HepG2 (cell line): ENCODE data around the gene SPIN1.

Experiments
- FOSL2 ChIP-seq: sonication (generic); formaldehyde crosslinking; IDR thresholded peaks from 2 replicates; pipeline ENCODE4 v1.4.0; 2020; ENCODE audit warnings: missing genetic modification reagents
- PHF8 ChIP-seq: sonication (generic); formaldehyde crosslinking; IDR thresholded peaks from 2 replicates; pipeline ENCODE4 v1.5.0; 2020; ENCODE audit warnings: missing genetic modification reagents
- TF ChIP-seq, protein P1 (sequence below): sonication (generic); formaldehyde crosslinking; IDR thresholded peaks from 2 replicates; pipeline ENCODE4 v1.5.0; 2020; ENCODE audit warnings: mild to moderate bottlenecking, missing genetic modification reagents, moderate library complexity
- TF ChIP-seq, protein P2 (sequence below): sonication (generic); formaldehyde crosslinking; IDR thresholded peaks from 2 replicates; pipeline ENCODE4 v1.5.0; 2020; ENCODE audit warnings: missing genetic modification reagents

- no peak for TF ChIP-seq FOSL2
- TF ChIP-seq PHF8 (CRISPR knock-in tag) = no peak
- TF ChIP-seq, protein P1, sequence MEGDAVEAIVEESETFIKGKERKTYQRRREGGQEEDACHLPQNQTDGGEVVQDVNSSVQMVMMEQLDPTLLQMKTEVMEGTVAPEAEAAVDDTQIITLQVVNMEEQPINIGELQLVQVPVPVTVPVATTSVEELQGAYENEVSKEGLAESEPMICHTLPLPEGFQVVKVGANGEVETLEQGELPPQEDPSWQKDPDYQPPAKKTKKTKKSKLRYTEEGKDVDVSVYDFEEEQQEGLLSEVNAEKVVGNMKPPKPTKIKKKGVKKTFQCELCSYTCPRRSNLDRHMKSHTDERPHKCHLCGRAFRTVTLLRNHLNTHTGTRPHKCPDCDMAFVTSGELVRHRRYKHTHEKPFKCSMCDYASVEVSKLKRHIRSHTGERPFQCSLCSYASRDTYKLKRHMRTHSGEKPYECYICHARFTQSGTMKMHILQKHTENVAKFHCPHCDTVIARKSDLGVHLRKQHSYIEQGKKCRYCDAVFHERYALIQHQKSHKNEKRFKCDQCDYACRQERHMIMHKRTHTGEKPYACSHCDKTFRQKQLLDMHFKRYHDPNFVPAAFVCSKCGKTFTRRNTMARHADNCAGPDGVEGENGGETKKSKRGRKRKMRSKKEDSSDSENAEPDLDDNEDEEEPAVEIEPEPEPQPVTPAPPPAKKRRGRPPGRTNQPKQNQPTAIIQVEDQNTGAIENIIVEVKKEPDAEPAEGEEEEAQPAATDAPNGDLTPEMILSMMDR (CRISPR knock-in tag) = no peak
- TF ChIP-seq, protein P2, sequence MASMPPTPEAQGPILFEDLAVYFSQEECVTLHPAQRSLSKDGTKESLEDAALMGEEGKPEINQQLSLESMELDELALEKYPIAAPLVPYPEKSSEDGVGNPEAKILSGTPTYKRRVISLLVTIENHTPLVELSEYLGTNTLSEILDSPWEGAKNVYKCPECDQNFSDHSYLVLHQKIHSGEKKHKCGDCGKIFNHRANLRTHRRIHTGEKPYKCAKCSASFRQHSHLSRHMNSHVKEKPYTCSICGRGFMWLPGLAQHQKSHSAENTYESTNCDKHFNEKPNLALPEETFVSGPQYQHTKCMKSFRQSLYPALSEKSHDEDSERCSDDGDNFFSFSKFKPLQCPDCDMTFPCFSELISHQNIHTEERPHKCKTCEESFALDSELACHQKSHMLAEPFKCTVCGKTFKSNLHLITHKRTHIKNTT (CRISPR knock-in tag) = no peak
Measured at GRCh38 chr9:88502552-88503034, 114.3 kb downstream of the SPIN1 start.
